Motor neuron (in vitro differentiated cells): ENCODE results near the gene FAM163B. TPM values are rescaled to one million over a fixed set of nuclear protein-coding genes. Genes with fewer than 3 reads are reported as not detected.
"Not testable (repeated sequence)": the region's sequence is repeated elsewhere in the genome, so short reads cannot be mapped to it uniquely, and the experiment has no call there.

Experiments
- ATAC-seq, 8 experiments: fragments of 200-7000 bp; cut with Tn5 transposase; replicated peaks in 6 of 8; 2 replicates each; pipeline ENCODE4 v1.8.0; 2021; ENCODE audit warnings: mild to moderate bottlenecking in 8 of 8, moderate library complexity in 8 of 8
- H3K27ac ChIP-seq, 2 donors: fragments of 250-450 bp; sonication (Bioruptor Pico); 2 replicates each; pipeline ENCODE4 v1.9.0; 2021; ENCODE audit warnings: antibody characterized with exemption in 2 of 2, mild to moderate bottlenecking in 2 of 2, moderate library complexity in 1 of 2
- H3K4me1 ChIP-seq, 2 donors: fragments of 250-450 bp; sonication (Bioruptor Pico); replicated peaks in 1 of 2; 2 replicates each; pipeline ENCODE4 v1.6.1; 2021; ENCODE audit warnings: antibody characterized with exemption in 2 of 2, mild to moderate bottlenecking in 2 of 2, moderate library complexity in 1 of 2
- H3K4me3 ChIP-seq, 5 donors: fragments of 250-450 bp; sonication (Bioruptor Pico); 2 replicates each; pipeline ENCODE4 v1.9.0; 2021; ENCODE audit warnings: antibody characterized with exemption in 5 of 5, mild to moderate bottlenecking in 5 of 5, moderate library complexity in 4 of 5
- WGBS, 10 experiments: fragments of 450-650 bp; shearing (Covaris generic); methylation state at CpG; one replicate each; pipeline ENCODE4 v1.0.0; 2022; 5-methylcytosine and 5-hydroxymethylcytosine counted together
- in situ Hi-C, 9 experiments: fragments of 400-800 bp; cut with MboI; loops; one replicate each; pipeline ENCODE4 v1.15.0; 2021; ENCODE audit warnings: low sequenced_read_pairs in 9 of 9, low pct_unique_long_range_greater_than_20kb in 2 of 9; ENCODE audit not compliant: unreplicated experiment in 9 of 9
- total RNA-seq, 8 experiments: library from RNA; unstranded; fragments of 300-600 nt; gene quantifications; 2 replicates each; pipeline versions ENCODE4 v1.2.3 to v1.2.4, GENCODE V29; 2022

Gene FAM163B
- total RNA-seq, 8 experiments from 2014 or later = 0.36 to 1.9 (median 0.78) TPM; not detected in 1

- in situ Hi-C loops = no loop called here
- ATAC-seq = no peak
- Histone ChIP-seq H3K4me3 (no peak within 1 kb of the TSS), H3K4me1 (peaks cover 45 to 46% of the 10 kb centered on the region in 2 donors), H3K27ac (peak within 1 kb of the TSS in 1 of 2 donors; percentile 43)
- 64 to 100% (median 86%) methylated on average over 3 to 14 of the region's 24 CpGs; no CpG with 5 or more reads in 5 of the 10 experiments for WGBS, 10 experiments
Observed at GRCh38 chr9:133635533-133636531, 26.6 kb upstream of the FAM163B start, which contains the start of gene DBH. Gene DBH (plus strand): TSS chr9:133636363. CDS start chr9:133636372, 9 bp downstream.

- ATAC-seq = peak in 2 of 8 experiments; percentile 7 to 13
- H3K4me1 ChIP-seq = peaks cover 45 to 46% of the 10 kb centered on the region in 2 donors
- no peak overlapping the region for H3K4me3 ChIP-seq
- in situ Hi-C loops = no loop called here
- WGBS, 10 experiments = 0 to 83% (median 20%) methylated on average over 1 of the region's 6 CpGs; no CpG with 5 or more reads in 7 of the 10 experiments
- peak overlapping the region in 1 of 2 donors; percentile 61 for H3K27ac ChIP-seq
Observed at GRCh38 chr9:133635098-133635497, 25.9 kb upstream of the FAM163B start.

GRCh38 chr9:133634081-133634691 lies 25.0 kb upstream of the FAM163B start:
- Histone ChIP-seq H3K4me3 (no peak overlapping the region), H3K4me1 (peaks cover 45 to 46% of the 10 kb centered on the region in 2 donors), H3K27ac (peak overlapping the region; percentile 75 to 82)
- peak in 5 of 8 experiments; percentile 48 to 72 (median 69) for ATAC-seq
- in situ Hi-C loops = no loop called here
- WGBS, 10 experiments = 5 to 73% (median 11%) methylated on average over 2 to 8 of the region's 24 CpGs; no CpG with 5 or more reads in 4 of the 10 experiments

GRCh38 chr9:133633681-133634080 lies 24.5 kb upstream of the FAM163B start:
- peak in 5 of 8 experiments; percentile 22 to 30 (median 25) for ATAC-seq
- H3K4me1 ChIP-seq = peaks cover 45 to 46% of the 10 kb centered on the region in 2 donors
- 0 to 61% (median 31%) methylated on average over 1 to 4 of the region's 8 CpGs; no CpG with 5 or more reads in 5 of the 10 experiments for WGBS, 10 experiments
- in situ Hi-C loops = no loop called here
- peak overlapping the region; percentile 75 to 82 for H3K27ac ChIP-seq
- H3K4me3 ChIP-seq = no peak overlapping the region

GRCh38 chr9:133632806-133633680 lies 23.9 kb upstream of the FAM163B start:
- peak in 5 of 8 experiments; percentile 34 to 71 (median 53) for ATAC-seq
- Histone ChIP-seq H3K4me3 (no peak overlapping the region), H3K27ac (peak overlapping the region; percentile 75 to 82), H3K4me1 (peaks cover 42 to 49% of the 10 kb centered on the region in 2 donors)
- in situ Hi-C loops = no loop called here
- 8 to 100% (median 37%) methylated on average over 1 to 9 of the region's 27 CpGs; no CpG with 5 or more reads in 5 of the 10 experiments for WGBS, 10 experiments

GRCh38 chr9:133631111-133631510 lies 21.9 kb upstream of the FAM163B start:
- Histone ChIP-seq H3K4me3 (no peak overlapping the region), H3K4me1 (peaks cover 33 to 40% of the 10 kb centered on the region in 2 donors), H3K27ac (no peak overlapping the region)
- WGBS, 10 experiments = 62 to 90% (median 75%) methylated on average over 2 to 9 of the region's 12 CpGs; no CpG with 5 or more reads in 7 of the 10 experiments
- in situ Hi-C loops = no loop called here
- ATAC-seq = no peak

GRCh38 chr9:133629221-133630110 lies 20.3 kb upstream of the FAM163B start:
- no peak for ATAC-seq
- H3K4me3 ChIP-seq = no peak overlapping the region
- H3K27ac ChIP-seq = no peak overlapping the region
- peaks cover 21 to 26% of the 10 kb centered on the region in 2 donors for H3K4me1 ChIP-seq
- WGBS, 10 experiments = 20 to 100% (median 70%) methylated on average over 1 to 5 of the region's 23 CpGs; no CpG with 5 or more reads in 5 of the 10 experiments
- in situ Hi-C loops = no loop called here

GRCh38 chr9:133628766-133629165 lies 19.6 kb upstream of the FAM163B start:
- in situ Hi-C loops = no loop called here
- WGBS, 10 experiments = 0 to 95% (median 68%) methylated on average over 1 to 7 of the region's 8 CpGs; no CpG with 5 or more reads in 3 of the 10 experiments

GRCh38 chr9:133627341-133627740 lies 18.2 kb upstream of the FAM163B start:
- no peak overlapping the region for H3K27ac ChIP-seq
- H3K4me1 ChIP-seq = peaks cover 0 to 5% of the 10 kb centered on the region in 2 donors
- WGBS, 10 experiments = 0 to 84% (median 66%) methylated on average over 1 to 3 of the region's 3 CpGs; no CpG with 5 or more reads in 3 of the 10 experiments

More at GRCh38 chr9:133628766-133629165, 19.6 kb upstream of the FAM163B start:
- Histone ChIP-seq H3K27ac (no peak overlapping the region), H3K4me3 (no peak overlapping the region), H3K4me1 (peaks cover 14 to 19% of the 10 kb centered on the region in 2 donors)
- no peak for ATAC-seq

GRCh38 chr9:133626008-133626407 lies 16.8 kb upstream of the FAM163B start:
- in situ Hi-C loops, ATAC-seq, H3K4me1 ChIP-seq, H3K27ac ChIP-seq, H3K4me3 ChIP-seq: not testable (repeated sequence)

More at GRCh38 chr9:133627341-133627740, 18.2 kb upstream of the FAM163B start:
- in situ Hi-C loops = no loop called here
- no peak for ATAC-seq
- no peak overlapping the region for H3K4me3 ChIP-seq

GRCh38 chr9:133622555-133622954 lies 13.4 kb upstream of the FAM163B start:
- no peaks in the 10 kb centered on the region for H3K4me1 ChIP-seq
- H3K27ac ChIP-seq = no peak overlapping the region
- in situ Hi-C loops = no loop called here
- no peak overlapping the region for H3K4me3 ChIP-seq
- WGBS, 10 experiments = 0 to 86% (median 70%) methylated on average over 1 to 5 of the region's 5 CpGs
- peak in 2 of 8 experiments; percentile 59 to 83 for ATAC-seq
